HEK293 (cell line): Measurements from ENCODE around the gene TIMM50.
A peak's percentile ranks its signal among the peaks of the same experiment; 100 is the strongest.

Experiments used
- BCL11A ChIP-seq: fragments of 450-650 bp; formaldehyde crosslinking; IDR thresholded peaks from 2 replicates; pipeline ENCODE4 v1.5.1; 2016; ENCODE audit warnings: low read depth, missing biosample characterization, missing genetic modification characterization
- GLIS2 ChIP-seq: fragments of 450-650 bp; formaldehyde crosslinking; IDR thresholded peaks from 2 replicates; pipeline ENCODE4 v1.5.1; 2016; ENCODE audit warnings: missing biosample characterization, missing genetic modification characterization
- KLF1 ChIP-seq: fragments of 450-650 bp; formaldehyde crosslinking; IDR thresholded peaks from 2 replicates; pipeline ENCODE4 v1.5.1; 2016; ENCODE audit warnings: missing biosample characterization, missing genetic modification characterization
- MZF1 ChIP-seq: fragments of 450-650 bp; formaldehyde crosslinking; IDR thresholded peaks from 2 replicates; pipeline ENCODE4 v1.5.1; 2017; ENCODE audit warnings: missing biosample characterization, missing genetic modification characterization, borderline replicate concordance
- PATZ1 ChIP-seq: fragments of 450-650 bp; formaldehyde crosslinking; IDR thresholded peaks from 2 replicates; pipeline ENCODE4 v1.5.1; 2016; ENCODE audit warnings: missing biosample characterization, missing genetic modification characterization
- REPIN1 ChIP-seq: fragments of 450-650 bp; formaldehyde crosslinking; IDR thresholded peaks from 2 replicates; pipeline ENCODE4 v1.5.1; 2017; ENCODE audit warnings: missing biosample characterization, missing genetic modification characterization, low read depth
- REST ChIP-seq: fragments of 450-650 bp; formaldehyde crosslinking; IDR thresholded peaks from 2 replicates; pipeline ENCODE4 v1.5.1; 2016; ENCODE audit warnings: missing biosample characterization, missing genetic modification characterization
- SCRT2 ChIP-seq: fragments of 450-650 bp; formaldehyde crosslinking; IDR thresholded peaks from 2 replicates; pipeline ENCODE4 v1.5.1; 2016; ENCODE audit warnings: missing biosample characterization, missing genetic modification characterization
- SP2 ChIP-seq: fragments of 450-650 bp; formaldehyde crosslinking; IDR thresholded peaks from 2 replicates; pipeline ENCODE4 v1.5.1; 2016; ENCODE audit warnings: missing biosample characterization, missing genetic modification characterization
- TSHZ1 ChIP-seq: fragments of 450-650 bp; formaldehyde crosslinking; IDR thresholded peaks from 2 replicates; pipeline ENCODE4 v1.5.1; 2016; ENCODE audit warnings: missing biosample characterization, missing genetic modification characterization, borderline replicate concordance
- ZBTB26 ChIP-seq: fragments of 450-650 bp; formaldehyde crosslinking; optimal IDR thresholded peaks from 2 replicates; pipeline ENCODE3; 2016; ENCODE audit warnings: missing biosample characterization, mild to moderate bottlenecking, missing genetic modification characterization
- ZBTB48 ChIP-seq: fragments of 450-650 bp; formaldehyde crosslinking; IDR thresholded peaks from 2 replicates; pipeline ENCODE4 v1.5.1; 2016; ENCODE audit warnings: missing biosample characterization, missing genetic modification characterization
- ZFHX2 ChIP-seq: fragments of 450-650 bp; formaldehyde crosslinking; conservative IDR thresholded peaks from 2 replicates; pipeline ENCODE4 v1.5.1; 2016; ENCODE audit warnings: missing biosample characterization, missing genetic modification characterization
- ZFP69B ChIP-seq: fragments of 450-650 bp; formaldehyde crosslinking; IDR thresholded peaks from 2 replicates; pipeline ENCODE4 v1.5.1; 2016; ENCODE audit warnings: missing biosample characterization, missing genetic modification characterization
- ZNF10 ChIP-seq: fragments of 450-650 bp; formaldehyde crosslinking; IDR thresholded peaks from 2 replicates; pipeline ENCODE4 v1.5.1; 2017; ENCODE audit warnings: missing biosample characterization, missing genetic modification characterization
- ZNF184 ChIP-seq: fragments of 450-650 bp; IDR thresholded peaks from 2 replicates; pipeline ENCODE4 v1.5.1; 2018; ENCODE audit warnings: missing biosample characterization, mild to moderate bottlenecking, missing genetic modification characterization
- ZNF214 ChIP-seq: fragments of 450-650 bp; formaldehyde crosslinking; IDR thresholded peaks from 2 replicates; pipeline ENCODE4 v1.5.1; 2017; ENCODE audit warnings: missing biosample characterization, mild to moderate bottlenecking, missing genetic modification characterization, borderline replicate concordance
- ZNF398 ChIP-seq: fragments of 450-650 bp; formaldehyde crosslinking; IDR thresholded peaks from 2 replicates; pipeline ENCODE4 v1.5.1; 2017; ENCODE audit warnings: missing biosample characterization, missing genetic modification characterization
- ZNF423 ChIP-seq: fragments of 450-650 bp; formaldehyde crosslinking; IDR thresholded peaks from 2 replicates; pipeline ENCODE4 v1.5.1; 2016; ENCODE audit warnings: missing biosample characterization, missing genetic modification characterization
- ZNF510 ChIP-seq: fragments of 450-650 bp; formaldehyde crosslinking; IDR thresholded peaks from 2 replicates; pipeline ENCODE4 v1.5.1; 2018; ENCODE audit warnings: mild to moderate bottlenecking, missing genetic modification characterization, missing biosample characterization; ENCODE audit not compliant: insufficient replicate concordance
- ZNF660 ChIP-seq: fragments of 450-650 bp; IDR thresholded peaks from 2 replicates; pipeline ENCODE4 v1.5.1; 2018; ENCODE audit warnings: missing biosample characterization, mild to moderate bottlenecking, missing genetic modification characterization
- ZNF76 ChIP-seq: fragments of 450-650 bp; formaldehyde crosslinking; IDR thresholded peaks from 2 replicates; pipeline ENCODE4; 2016; ENCODE audit warnings: low read depth, missing biosample characterization, missing genetic modification characterization, borderline replicate concordance
- ZNF792 ChIP-seq: fragments of 450-650 bp; formaldehyde crosslinking; IDR thresholded peaks from 2 replicates; pipeline ENCODE4 v1.5.1; 2016; ENCODE audit warnings: missing biosample characterization, missing genetic modification characterization
- ZSCAN16 ChIP-seq: fragments of 450-650 bp; formaldehyde crosslinking; IDR thresholded peaks from 2 replicates; pipeline ENCODE4 v1.5.1; 2016; ENCODE audit warnings: missing biosample characterization, missing genetic modification characterization
- ZXDB ChIP-seq: fragments of 450-650 bp; formaldehyde crosslinking; IDR thresholded peaks from 2 replicates; pipeline ENCODE4 v1.5.1; 2016; ENCODE audit warnings: missing biosample characterization, missing genetic modification characterization

TIMM50 gene

GRCh38 chr19:39497996-39498797, 17.6 kb downstream of the TIMM50 start (continued):
- TF ChIP-seq TSHZ1 (tag by site-specific recombination) (peak; percentile 90; the same call in 1 of the 2 replicates), ZNF76 (tag by site-specific recombination) (peak; percentile 79), ZNF792 (tag by site-specific recombination) (peak; percentile 84), REPIN1 (peak; percentile 42), SCRT2 (peak; percentile 66), ZNF510 (tag by site-specific recombination) (no peak), ZXDB (tag by site-specific recombination) (peak; percentile 70), ZNF423 (tag by site-specific recombination) (peak; percentile 67), ZBTB26 (peak; percentile 48), ZNF184 (tag by site-specific recombination) (no peak), REST (tag by site-specific recombination) (no peak), ZSCAN16 (tag by site-specific recombination) (no peak; the same call in 1 of the 2 replicates), ZNF214 (tag by site-specific recombination) (no peak), ZFHX2 (tag by site-specific recombination) (peak; percentile 64), ZNF398 (tag by site-specific recombination) (peak; percentile 92), BCL11A (tag by site-specific recombination) (peak; percentile 62; the same call in 1 of the 2 replicates), ZBTB48 (tag by site-specific recombination) (peak; percentile 63; the same call in 1 of the 2 replicates), KLF1 (tag by site-specific recombination) (peak; percentile 80), ZFP69B (tag by site-specific recombination) (peak; percentile 75), SP2 (tag by site-specific recombination) (peak; percentile 44; the same call in 1 of the 2 replicates), GLIS2 (peak; percentile 76), MZF1 (peak; percentile 33; the same call in 1 of the 2 replicates), ZNF10 (tag by site-specific recombination) (no peak), PATZ1 (tag by site-specific recombination) (peak; percentile 94), ZNF660 (tag by site-specific recombination) (peak; percentile 29)
